ENCODE data around the gene VPS13D.
A peak's percentile ranks its signal among the peaks of the same experiment; 100 is the strongest.

The VPS13D gene

DNA sequence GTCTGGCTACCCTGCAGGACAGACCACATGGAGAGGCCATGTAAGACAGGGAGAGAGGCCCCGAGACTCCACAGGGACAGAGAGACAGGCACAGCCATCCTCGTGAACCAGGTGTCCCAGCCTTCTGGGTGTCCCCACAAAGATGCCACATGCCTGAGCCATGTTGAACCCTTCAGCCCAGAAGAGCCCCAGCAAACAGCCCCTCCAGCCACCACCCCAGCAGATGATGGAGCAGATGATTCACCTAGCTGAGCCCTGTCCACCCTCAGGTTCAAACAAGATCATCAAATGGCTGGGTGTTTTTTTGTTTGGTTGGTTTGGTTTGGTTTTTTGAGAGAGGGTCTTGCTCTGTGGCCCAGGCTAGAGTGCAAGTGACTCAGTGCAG is 309.5 kb downstream of the VPS13D start:
- DNase-seq (ENCODE audit: low read depth in 3 of 3): no peak

DNA sequence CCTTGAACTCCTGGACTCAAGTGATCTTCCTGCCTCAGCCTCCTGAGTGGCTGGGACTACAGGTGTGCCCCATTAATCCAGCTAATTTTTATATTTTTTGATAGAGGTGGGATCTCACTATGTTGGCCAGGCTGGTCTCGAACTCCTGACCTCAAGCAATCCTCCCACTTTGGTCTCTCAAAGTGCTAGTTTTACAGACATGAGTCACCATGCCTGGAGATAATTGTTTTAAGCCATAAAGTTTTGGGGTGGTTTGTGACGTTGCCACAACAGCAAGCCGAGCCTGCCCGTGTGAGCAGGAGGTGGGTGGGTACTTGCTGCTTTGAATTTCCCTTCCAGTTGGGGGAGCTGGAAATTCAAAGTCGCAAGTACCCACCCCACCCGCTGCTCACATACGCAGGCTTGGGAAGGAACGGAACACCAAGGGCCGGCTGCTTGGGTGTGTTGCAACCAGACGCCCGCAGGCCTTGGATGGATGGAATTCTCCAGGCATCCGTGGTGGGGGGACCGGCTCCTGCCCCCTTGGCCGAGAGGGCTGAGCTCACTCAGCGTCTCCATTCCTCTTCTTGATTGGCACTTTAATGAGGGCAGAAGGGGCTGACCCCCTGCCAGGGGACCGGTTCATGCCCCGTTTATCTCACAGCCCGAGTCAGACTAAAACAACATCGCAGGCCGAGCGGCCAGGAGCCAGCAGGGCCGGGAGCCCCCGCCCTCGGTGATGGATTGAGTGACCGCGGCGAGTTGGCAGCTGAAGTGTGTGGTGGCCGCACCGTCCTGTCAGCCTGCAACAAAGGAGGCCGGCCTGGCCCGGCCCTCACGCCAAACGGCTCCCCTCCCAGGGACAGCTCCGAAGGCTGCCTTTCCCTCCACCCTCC is 310.1 kb downstream of the VPS13D start:
- DNase-seq (ENCODE audit: low read depth in 3 of 3): no peak

GRCh38 chr1:12540580-12541273 is 310.9 kb downstream of the VPS13D start:
- DNase-seq (ENCODE audit: low read depth in 3 of 3): no peak

GRCh38 chr1:12541274-12542137 is 311.7 kb downstream of the VPS13D start:
- DNase-seq (ENCODE audit: low read depth in 3 of 3): no peak

GRCh38 chr1:12542138-12542465 is 312.3 kb downstream of the VPS13D start:
- DNase-seq (ENCODE audit: low read depth in 3 of 3): no peak

DNA sequence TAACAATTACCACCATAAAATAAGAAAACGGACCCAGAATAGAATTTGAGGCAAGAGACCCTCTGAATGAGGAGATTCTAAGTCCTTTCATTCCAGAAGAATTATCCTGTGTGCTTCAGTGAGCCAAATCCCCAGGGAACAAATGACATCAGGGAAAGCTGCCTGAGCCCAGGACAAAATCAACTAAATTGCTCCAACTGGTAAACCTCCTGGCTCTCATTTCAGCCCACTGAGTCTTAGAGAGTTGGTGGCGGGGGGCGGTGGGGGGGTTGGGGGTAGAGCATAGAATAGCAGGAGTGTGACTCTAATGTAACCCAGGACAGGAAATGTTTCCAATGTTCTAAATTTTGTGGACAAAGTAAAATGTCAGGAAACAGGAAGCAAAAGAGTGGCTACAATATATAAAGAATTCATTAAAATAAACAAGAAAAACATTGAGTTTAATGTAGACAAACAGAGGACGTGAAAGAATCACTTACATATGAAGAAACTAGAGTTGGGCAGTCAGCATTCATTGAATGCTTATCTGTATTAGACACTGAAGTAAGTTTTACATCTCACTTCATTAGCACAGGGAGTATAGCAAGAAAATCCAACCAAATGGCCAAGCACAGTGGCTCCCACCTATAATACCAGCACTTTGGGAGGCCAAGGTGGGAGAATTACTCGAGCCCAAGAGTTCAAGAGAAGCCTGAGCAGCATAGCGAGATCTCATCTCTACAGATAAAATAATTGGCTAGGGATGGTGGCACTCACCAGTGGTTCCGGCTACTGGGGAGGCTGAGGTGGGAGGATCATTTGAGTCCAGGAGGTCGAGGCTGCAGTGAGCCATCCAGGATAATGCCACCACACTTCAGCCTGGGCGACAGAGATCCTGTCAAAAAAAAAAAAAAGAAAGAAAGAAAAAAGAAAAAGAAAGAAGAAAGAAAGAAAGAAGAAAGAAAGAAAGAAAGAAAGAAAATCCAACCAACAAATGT is 313.1 kb downstream of the VPS13D start:
- DNase-seq (ENCODE audit: low read depth in 3 of 3): no peak

- no peak for DNase-seq (ENCODE audit: low read depth in 3 of 3)
These were observed 313.9 kb downstream of the VPS13D start for GRCh38 chr1:12543740-12544154.

- DNase-seq (ENCODE audit: low read depth in 3 of 3): no peak
These were observed 314.5 kb downstream of the VPS13D start for GRCh38 chr1:12544357-12544756.

- no peak for DNase-seq (ENCODE audit: low read depth in 3 of 3)
These were observed 315.2 kb downstream of the VPS13D start for GRCh38 chr1:12544992-12545391.

DNA sequence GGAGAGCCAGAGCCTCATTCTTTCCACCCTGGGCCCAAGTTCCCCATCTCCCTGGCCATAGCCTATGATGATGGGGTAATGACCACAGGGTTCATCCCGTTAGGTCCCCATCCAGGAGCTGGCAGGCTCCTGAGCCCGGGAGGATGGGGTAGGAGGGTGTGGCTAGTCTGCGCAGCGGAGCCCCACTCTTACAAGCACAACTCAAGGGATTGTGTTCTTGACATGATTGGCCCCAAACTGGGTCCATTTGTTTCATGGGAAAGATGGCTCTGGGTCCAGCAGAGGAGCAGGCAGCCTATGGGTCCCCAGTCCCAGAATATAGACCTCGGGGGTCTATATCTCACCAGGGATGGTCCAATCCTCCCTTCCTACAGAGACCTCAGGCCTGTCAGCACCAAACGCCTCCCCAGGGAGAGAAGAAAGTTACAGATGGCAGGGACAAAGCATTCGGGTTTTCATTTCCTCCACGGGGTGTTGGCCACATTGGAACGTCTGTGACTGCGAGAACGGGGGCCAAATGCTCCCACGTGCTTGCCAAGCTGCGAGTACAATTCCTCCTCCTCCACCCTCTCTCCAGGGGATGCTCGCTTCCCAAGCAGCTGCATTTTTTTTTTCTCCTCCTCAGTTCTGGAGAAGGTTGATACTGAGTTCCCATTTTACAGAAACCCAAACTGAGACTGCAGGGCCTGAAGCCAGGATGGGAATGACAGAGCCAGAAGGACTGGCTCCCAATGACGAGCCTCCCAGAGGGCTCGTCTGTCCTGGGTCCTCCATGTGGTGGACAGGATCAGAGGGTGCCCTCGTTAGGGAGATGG is 317.1 kb downstream of the VPS13D start:
- no peak for DNase-seq (ENCODE audit: low read depth in 3 of 3)

GRCh38 chr1:12547586-12548225 is 317.9 kb downstream of the VPS13D start:
- no peak for DNase-seq (ENCODE audit: low read depth in 3 of 3)

GRCh38 chr1:12548279-12548972 is 318.6 kb downstream of the VPS13D start:
- no peak for DNase-seq (ENCODE audit: low read depth in 3 of 3)

DNA sequence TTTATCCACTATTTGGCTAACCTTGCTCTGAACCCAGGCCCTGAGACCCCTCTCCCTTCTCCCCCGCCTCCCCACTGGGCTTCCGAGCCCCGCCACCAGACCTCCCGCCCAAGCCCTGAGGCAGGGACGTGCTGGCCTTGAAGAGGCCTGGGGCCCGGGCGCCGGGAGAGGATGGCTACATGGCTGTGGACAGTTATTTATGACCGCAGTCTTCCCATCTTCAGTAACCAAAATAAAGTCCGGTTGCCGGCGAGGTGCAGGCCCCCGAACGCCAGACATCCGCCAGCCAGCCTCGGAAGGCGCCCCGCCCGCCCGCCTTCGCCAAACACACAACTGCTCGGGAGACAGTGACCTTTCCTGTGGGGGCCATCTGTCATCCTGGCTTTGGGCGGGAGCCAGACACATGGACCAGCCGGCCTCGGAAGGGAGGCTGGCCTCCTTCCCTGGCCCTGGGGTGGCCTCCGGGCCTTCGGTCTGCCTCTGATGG is 319.2 kb downstream of the VPS13D start:
- DNase-seq (ENCODE audit: low read depth in 3 of 3): no peak

DNA sequence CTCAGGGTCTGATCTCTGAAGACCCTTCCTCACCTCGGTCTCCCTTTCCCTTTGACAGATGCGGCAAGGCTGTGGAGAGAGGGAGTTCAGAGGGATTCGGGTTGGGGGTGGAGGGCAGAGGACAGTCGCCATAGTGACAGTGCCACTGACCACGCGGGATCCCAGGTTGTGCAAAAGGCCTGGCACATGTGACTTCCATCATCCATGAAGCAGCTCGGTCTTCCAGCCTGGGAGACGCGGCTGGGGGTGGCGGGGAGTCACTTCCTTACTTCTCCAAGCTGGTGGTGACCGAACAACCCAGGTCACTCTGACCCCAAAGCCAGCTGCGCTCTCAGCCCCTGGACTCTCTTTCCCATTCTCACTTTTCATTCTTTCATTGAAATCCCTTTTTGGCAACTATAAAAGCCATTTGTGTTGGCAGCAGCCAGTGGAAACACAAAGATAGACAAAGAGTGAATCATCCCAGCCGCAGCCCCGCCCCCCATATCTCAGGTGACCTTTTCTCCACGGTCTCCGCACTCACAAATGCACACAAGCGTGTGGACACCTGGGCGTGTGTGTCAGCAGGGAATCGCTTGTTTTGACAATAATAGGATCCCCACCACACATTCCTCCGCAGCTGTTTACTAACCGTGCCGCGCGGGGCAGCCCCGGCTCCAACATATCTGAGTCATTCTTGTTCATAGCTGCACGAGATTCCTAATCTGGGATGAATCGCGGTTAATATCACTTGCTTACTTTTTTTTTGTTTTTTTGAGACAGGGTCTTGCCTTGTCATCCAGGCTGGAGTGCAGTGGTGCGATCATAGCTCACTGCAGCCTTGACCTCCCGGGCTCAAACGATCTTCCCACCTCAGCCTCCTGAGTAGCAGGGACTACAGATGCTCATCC is 319.9 kb downstream of the VPS13D start:
- peak in 1 of 3 experiments; percentile 33 for DNase-seq (ENCODE audit: low read depth in 3 of 3)

DNA sequence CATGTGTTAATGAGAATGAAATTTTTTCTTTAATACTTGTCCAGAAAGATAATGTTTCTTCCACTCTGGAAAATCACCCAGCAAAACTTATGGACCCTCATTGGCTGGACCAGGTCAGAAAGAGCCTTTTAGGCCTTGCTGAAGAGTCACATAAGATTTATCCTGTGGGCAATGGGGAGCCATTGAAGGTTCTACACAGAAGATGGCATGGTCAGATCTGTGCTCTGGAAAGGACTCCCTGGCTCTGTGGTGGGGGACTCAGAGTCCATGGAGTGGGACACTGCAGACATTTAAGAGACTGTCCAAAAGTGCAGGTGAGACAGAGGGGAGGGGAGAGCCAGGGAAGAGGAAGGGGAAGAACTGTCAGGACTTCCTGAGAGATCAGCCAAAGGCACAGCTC is 321.8 kb downstream of the VPS13D start:
- DNase-seq (ENCODE audit: low read depth in 3 of 3): no peak

DNA sequence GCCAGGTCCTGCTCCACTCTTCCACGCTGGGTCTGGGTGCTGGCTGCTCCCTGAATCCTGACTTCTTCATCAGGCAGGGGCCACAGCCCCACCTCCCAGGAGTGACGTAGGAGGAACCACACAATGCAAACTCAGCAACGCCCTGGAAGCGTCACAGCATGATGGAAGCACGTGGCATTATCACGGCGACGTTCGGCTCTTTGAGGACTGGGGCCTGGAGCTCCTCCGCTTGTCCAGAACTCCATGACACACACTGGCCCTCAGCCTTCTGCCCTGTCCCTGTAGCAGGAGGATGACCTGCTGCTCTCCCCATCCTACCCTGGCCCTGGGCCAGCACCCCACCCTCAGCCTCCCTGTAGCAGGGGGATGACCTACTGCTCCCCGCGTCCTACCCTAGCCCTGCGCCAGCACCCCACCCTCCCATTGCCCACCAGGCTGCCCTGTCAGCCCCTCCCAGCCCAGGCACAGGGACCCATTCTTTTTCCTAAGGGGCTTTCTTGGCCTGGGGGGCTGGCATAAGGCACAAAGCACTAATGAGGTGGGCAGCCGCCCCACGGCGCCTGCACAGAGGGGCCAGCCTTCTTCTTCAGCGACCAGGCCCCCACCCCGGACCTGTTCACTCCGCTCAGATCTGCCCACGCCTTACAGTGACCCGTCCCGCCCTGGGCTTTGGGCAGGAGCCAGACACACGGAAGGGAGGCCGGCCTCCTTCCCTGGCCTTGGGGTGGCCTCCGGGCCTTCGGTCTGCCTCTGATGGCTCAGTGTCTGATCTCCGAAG is 322.5 kb downstream of the VPS13D start:
- no peak for DNase-seq (ENCODE audit: low read depth in 3 of 3)
